HFFc6 (cell line): ENCODE measurements around the gene RBM17. TPM values are rescaled to one million over a fixed set of nuclear protein-coding genes. Genes with fewer than 3 reads are reported as not detected.
"Not testable (repeated sequence)": the region's sequence is repeated elsewhere in the genome, so short reads cannot be mapped to it uniquely, and the experiment has no call there.

Experiments used
- DNase-seq: peaks from one replicate; pipeline ENCODE4 v3.0.0-alpha.2; 2018
- H3K27ac Mint-ChIP-seq: 2 replicates; pipeline ENCODE4 v1.8.0; 2020; ENCODE audit warnings: mild to moderate bottlenecking, mixed read lengths
- H3K27me3 Mint-ChIP-seq: 2 replicates; pipeline ENCODE4 v1.8.0; 2021; ENCODE audit warnings: mild to moderate bottlenecking, moderate library complexity, mixed read lengths; ENCODE audit not compliant: insufficient read depth
- H3K36me3 Mint-ChIP-seq: 2 replicates; pipeline ENCODE4 v1.8.0; 2021; ENCODE audit warnings: low read depth, mixed read lengths
- H3K4me1 Mint-ChIP-seq: 2 replicates; pipeline ENCODE4 v1.8.0; 2020; ENCODE audit warnings: low read depth, mixed read lengths
- H3K4me3 Mint-ChIP-seq: 2 replicates; pipeline ENCODE4 v1.8.0; 2020; ENCODE audit warnings: mild to moderate bottlenecking, moderate library complexity, mixed read lengths
- H3K9me3 Mint-ChIP-seq: 2 replicates; pipeline ENCODE4 v1.8.0; 2020; ENCODE audit warnings: mild to moderate bottlenecking, mixed read lengths
- total RNA-seq, 6 experiments: library from RNA; stranded (reverse); fragmentation: NEBNext Ultra II Directional; extraction: Animal tissue kit (Norgen Biotek cat#: 25700); gene quantifications; 2 replicates in 1 of 6; 3 replicates in 5 of 6; pipeline ENCODE4 v1.2.3, GENCODE V29; 2021
- TF ChIP-seq, protein P1 (sequence below): fragments of 200-600 bp; sonication (generic); IDR thresholded peaks from 2 replicates; pipeline ENCODE4 v1.5.0; 2021; ENCODE audit warnings: antibody characterized with exemption, mild to moderate bottlenecking

RBM17 gene
- total RNA-seq, 6 experiments from 2014 or later, result 53.4 to 75.2 (median 66.3) TPM

DNA sequence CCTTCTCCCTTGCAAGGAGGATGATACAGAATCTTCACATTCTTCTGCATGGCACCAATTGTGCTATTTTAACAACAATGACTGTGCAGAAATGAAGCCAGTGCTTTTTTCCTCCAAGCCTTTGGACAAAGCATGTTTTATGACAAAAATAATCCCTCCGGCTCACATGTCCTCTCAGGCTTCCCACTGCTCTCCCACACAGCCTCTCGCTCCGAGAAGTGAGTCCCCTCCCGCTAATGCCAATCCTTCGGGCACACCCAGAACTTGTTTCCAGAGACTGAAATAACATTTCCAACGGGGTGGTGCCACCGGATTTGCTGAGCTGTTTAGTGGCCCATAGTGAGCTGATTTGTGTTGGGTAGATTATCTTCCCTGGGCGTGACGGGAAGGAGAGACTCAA lies 35.8 kb downstream of the RBM17 start:
- H3K4me3 Mint-ChIP-seq, result no peak overlapping the region
- H3K27ac Mint-ChIP-seq, result peak overlapping the region; percentile 59
- H3K27me3 Mint-ChIP-seq, result no peaks in the 10 kb centered on the region; the same call in none of the 2 replicates
- H3K36me3 Mint-ChIP-seq, result no peaks in the 10 kb centered on the region; the same call in 1 of the 2 replicates
- no peak for DNase-seq
- peaks cover 25% of the 10 kb centered on the region for H3K4me1 Mint-ChIP-seq
- no peaks in the 10 kb centered on the region for H3K9me3 Mint-ChIP-seq
- TF ChIP-seq, protein P1, sequence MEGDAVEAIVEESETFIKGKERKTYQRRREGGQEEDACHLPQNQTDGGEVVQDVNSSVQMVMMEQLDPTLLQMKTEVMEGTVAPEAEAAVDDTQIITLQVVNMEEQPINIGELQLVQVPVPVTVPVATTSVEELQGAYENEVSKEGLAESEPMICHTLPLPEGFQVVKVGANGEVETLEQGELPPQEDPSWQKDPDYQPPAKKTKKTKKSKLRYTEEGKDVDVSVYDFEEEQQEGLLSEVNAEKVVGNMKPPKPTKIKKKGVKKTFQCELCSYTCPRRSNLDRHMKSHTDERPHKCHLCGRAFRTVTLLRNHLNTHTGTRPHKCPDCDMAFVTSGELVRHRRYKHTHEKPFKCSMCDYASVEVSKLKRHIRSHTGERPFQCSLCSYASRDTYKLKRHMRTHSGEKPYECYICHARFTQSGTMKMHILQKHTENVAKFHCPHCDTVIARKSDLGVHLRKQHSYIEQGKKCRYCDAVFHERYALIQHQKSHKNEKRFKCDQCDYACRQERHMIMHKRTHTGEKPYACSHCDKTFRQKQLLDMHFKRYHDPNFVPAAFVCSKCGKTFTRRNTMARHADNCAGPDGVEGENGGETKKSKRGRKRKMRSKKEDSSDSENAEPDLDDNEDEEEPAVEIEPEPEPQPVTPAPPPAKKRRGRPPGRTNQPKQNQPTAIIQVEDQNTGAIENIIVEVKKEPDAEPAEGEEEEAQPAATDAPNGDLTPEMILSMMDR, result no peak

DNA sequence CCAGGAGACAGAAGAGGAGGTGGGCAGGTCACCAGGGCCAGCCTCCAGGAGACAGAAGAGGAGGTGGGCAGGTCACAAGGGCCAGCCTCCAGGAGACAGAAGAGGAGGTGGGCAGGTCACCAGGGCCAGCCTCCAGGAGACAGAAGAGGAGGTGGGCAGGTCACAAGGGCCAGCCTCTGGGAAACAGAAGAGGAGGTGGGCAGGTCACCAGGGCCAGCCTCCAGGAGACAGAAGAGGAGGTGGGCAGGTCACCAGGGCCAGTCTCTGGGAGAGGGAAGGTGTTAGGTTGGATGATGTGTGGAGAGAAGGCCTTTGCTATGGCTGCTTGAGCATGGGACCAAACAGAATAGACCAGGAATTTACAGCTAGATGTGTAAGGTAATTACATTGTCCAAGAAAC lies 38.6 kb downstream of the RBM17 start:
- not testable (repeated sequence) for H3K9me3 Mint-ChIP-seq, H3K36me3 Mint-ChIP-seq, H3K4me3 Mint-ChIP-seq, H3K27me3 Mint-ChIP-seq, H3K27ac Mint-ChIP-seq, DNase-seq
- H3K4me1 Mint-ChIP-seq, result peaks cover 39% of the 10 kb centered on the region

DNA sequence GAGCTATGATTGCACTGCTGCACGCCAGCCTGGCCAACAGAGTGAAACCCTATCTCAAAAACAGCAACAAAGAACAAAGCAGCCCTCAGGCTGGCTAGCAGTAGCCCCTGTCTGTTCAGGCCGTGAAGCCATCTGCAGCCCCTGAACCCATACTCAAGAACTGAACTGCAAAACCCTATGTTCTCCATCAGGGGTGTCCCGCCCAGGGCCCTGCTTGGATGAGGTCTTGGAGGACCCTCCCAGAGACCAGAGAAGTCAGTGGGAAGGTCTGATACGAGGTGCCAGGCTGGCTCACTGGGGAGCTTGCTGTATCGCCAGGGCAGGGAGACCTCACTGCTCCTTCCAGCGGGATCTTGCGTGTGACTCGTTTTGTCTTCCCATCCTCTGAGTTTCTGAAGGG lies 39.3 kb downstream of the RBM17 start:
- no peaks in the 10 kb centered on the region for H3K9me3 Mint-ChIP-seq

DNA sequence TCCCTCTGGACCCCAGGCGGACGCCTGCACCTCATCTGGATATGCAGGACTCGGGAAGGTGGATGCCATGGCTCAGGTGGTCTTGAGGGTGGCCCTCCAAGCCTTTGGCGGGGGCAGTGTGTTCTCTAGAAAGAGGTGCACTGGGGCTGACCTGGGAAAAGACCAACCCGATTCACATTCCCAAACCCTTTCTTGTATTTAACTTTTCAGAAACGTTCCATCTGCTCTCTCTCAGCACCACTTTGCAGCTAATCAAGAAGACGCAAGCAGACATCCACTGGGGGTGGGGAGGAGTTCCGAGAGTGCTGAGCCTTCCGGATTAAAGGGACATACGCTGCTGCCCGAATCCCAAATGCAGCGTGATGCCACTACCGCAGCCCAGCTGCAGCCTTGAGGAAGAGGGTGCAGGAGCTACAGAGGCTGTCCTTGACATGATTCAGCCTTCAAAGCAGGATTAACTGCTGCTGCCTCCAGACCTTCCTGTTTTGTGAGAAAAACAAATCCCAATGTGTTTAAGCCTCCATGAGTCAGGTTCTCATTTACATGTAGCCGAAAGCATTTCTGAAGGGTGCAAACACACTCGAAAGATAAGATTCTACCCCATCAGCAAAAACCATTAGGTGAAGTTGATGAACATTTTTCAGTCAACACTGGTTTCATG lies 39.9 kb downstream of the RBM17 start:
- TF ChIP-seq, protein P1, result no peak
- Mint-ChIP-seq H3K9me3 (no peaks in the 10 kb centered on the region), H3K27ac (no peak overlapping the region), H3K36me3 (no peaks in the 10 kb centered on the region), H3K27me3 (peaks cover 4% of the 10 kb centered on the region), H3K4me1 (peaks cover 39% of the 10 kb centered on the region), H3K4me3 (peak overlapping the region; percentile 54; the same call in 1 of the 2 replicates)
- DNase-seq, result peak; percentile 19

More for the DNA sequence above, 39.3 kb downstream of the RBM17 start:
- peaks cover 2% of the 10 kb centered on the region for H3K27me3 Mint-ChIP-seq
- H3K27ac Mint-ChIP-seq, result no peak overlapping the region
- H3K4me3 Mint-ChIP-seq, result no peak overlapping the region
- H3K36me3 Mint-ChIP-seq, result no peaks in the 10 kb centered on the region
- H3K4me1 Mint-ChIP-seq, result peaks cover 39% of the 10 kb centered on the region
- TF ChIP-seq, protein P1, result no peak
- no peak for DNase-seq

DNA sequence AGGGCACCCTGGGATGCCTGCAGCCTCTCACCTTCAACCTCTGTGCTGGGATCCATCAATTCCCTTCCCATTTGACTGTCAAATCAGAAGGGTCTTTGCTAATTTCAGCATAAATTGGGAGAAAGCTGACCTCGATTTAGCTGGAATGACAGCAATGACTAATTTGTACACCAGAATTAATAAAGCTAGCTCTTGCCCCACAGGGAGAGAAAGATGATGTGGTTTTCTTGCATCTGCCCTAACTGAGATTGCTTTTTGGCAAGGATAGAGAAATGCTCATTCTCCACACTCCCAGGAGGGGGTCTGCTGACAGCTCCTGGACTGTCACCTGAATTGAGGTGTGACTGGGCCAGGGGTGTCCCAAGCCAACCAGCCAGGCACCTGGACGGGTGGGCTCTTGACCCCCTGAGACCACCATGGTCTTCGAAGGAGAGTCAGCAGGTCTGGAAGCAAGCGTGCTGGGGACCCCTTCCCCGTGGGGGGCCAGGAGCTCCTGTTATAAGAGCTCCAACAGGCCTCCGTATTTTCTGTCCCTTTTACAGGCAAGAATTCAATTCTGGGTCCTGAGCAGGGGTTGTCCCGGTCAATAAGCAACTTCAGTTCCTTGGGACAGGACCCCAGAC lies 42.1 kb downstream of the RBM17 start:
- no peaks in the 10 kb centered on the region for H3K36me3 Mint-ChIP-seq
- no peak overlapping the region for H3K4me3 Mint-ChIP-seq
- DNase-seq, result no peak

More for the DNA sequence above, 42.1 kb downstream of the RBM17 start:
- H3K27me3 Mint-ChIP-seq, result peaks cover 16% of the 10 kb centered on the region
- H3K9me3 Mint-ChIP-seq, result no peaks in the 10 kb centered on the region
- peaks cover 40% of the 10 kb centered on the region for H3K4me1 Mint-ChIP-seq
- H3K27ac Mint-ChIP-seq, result no peak overlapping the region
- TF ChIP-seq, protein P1, result no peak
